Hematopoietic multipotent progenitor cell treated with erythropoietin and hydrocortisone succinate and interleukin-3 and kit ligand, for 17 days (in vitro differentiated cells): ENCODE results near the gene CAMTA1.

Experiments used
- DNase-seq: peaks from one replicate; pipeline ENCODE4 v3.0.0-alpha.2; 2015; ENCODE audit warnings: low spot score

The CAMTA1 gene

GRCh38 chr1:6850537-6850936, 65.3 kb downstream of the CAMTA1 start:
- no peak for DNase-seq

GRCh38 chr1:6852136-6852890, 67.1 kb downstream of the CAMTA1 start:
- no peak for DNase-seq

GRCh38 chr1:6854166-6854565, 68.9 kb downstream of the CAMTA1 start:
- DNase-seq = no peak

- DNase-seq = no peak
Observed at GRCh38 chr1:6857831-6858230, 72.6 kb downstream of the CAMTA1 start.

- DNase-seq = no peak
Observed at GRCh38 chr1:6858596-6858995, 73.3 kb downstream of the CAMTA1 start.

- no peak for DNase-seq
Observed at GRCh38 chr1:6859415-6860343, 74.4 kb downstream of the CAMTA1 start.

GRCh38 chr1:6860401-6860800, 75.1 kb downstream of the CAMTA1 start:
- DNase-seq = no peak

- no peak for DNase-seq
Observed at GRCh38 chr1:6861075-6861724, 75.9 kb downstream of the CAMTA1 start.

- DNase-seq = no peak
Observed at GRCh38 chr1:6862906-6863305, 77.7 kb downstream of the CAMTA1 start.

- DNase-seq = no peak
Observed at GRCh38 chr1:6864166-6864565, 78.9 kb downstream of the CAMTA1 start.

- DNase-seq = no peak
Observed at GRCh38 chr1:6866825-6867224, 81.6 kb downstream of the CAMTA1 start.

GRCh38 chr1:6867321-6867720, 82.1 kb downstream of the CAMTA1 start:
- no peak for DNase-seq

- no peak for DNase-seq
Observed at GRCh38 chr1:6867729-6868659, 82.7 kb downstream of the CAMTA1 start.

- DNase-seq = no peak
Observed at GRCh38 chr1:6868660-6869380, 83.6 kb downstream of the CAMTA1 start.

GRCh38 chr1:6869545-6869944, 84.3 kb downstream of the CAMTA1 start:
- no peak for DNase-seq

GRCh38 chr1:6870086-6870485, 84.8 kb downstream of the CAMTA1 start:
- no peak for DNase-seq

- DNase-seq = no peak
Observed at GRCh38 chr1:6870571-6870970, 85.3 kb downstream of the CAMTA1 start.

- no peak for DNase-seq
Observed at GRCh38 chr1:6871300-6871972, 86.2 kb downstream of the CAMTA1 start.

GRCh38 chr1:6872573-6873261, 87.5 kb downstream of the CAMTA1 start:
- DNase-seq = no peak
